ENCODE data around the gene SHFL. TPM values are rescaled to one million over a fixed set of nuclear protein-coding genes. Genes with fewer than 3 reads are reported as not detected.

Gene SHFL
- total RNA-seq, 4 donors from 2014 or later = 8.6 to 36.7 (median 25.6) TPM

DNA sequence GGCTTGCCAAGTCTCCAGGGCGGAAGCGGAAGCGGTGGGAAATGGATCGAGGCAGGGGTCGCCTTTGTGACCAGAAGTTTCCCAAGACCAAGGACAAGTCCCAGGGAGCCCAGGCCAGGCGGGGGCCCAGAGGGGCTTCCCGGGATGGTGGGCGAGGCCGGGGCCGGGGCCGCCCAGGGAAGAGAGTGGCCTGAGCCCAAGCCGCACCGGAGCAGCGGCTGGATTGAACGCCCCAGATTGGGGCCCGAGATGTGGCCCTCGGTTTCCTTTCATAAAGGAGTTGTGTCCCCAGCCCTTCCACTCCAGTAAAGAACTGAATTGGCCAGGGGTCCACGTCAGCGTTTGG lies 24.8 kb downstream of the SHFL start:
- TF ChIP-seq, protein P1, sequence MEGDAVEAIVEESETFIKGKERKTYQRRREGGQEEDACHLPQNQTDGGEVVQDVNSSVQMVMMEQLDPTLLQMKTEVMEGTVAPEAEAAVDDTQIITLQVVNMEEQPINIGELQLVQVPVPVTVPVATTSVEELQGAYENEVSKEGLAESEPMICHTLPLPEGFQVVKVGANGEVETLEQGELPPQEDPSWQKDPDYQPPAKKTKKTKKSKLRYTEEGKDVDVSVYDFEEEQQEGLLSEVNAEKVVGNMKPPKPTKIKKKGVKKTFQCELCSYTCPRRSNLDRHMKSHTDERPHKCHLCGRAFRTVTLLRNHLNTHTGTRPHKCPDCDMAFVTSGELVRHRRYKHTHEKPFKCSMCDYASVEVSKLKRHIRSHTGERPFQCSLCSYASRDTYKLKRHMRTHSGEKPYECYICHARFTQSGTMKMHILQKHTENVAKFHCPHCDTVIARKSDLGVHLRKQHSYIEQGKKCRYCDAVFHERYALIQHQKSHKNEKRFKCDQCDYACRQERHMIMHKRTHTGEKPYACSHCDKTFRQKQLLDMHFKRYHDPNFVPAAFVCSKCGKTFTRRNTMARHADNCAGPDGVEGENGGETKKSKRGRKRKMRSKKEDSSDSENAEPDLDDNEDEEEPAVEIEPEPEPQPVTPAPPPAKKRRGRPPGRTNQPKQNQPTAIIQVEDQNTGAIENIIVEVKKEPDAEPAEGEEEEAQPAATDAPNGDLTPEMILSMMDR (IDR thresholded peaks at IDR 0.05; ENCODE audit: low read depth) = no peak

DNA sequence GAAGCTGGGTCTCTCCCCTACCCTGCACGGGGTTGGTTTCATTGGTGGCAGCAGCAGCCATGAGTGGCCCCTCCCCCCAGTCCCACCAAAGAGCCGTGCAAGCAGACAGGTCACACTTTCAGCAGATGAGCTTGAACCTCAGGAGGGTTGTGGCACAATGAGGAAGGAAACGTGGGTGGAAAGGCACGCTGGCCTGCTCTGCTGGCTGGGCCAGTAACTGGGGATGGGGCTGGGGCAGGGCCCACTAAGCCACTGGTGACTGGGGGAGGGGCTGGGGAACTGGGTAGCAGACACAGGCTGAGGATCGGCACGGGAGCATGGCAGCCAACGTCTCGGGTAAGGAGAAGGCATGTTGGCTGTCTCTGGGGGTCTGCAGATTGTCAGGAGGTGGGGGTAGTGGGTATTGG lies 25.3 kb downstream of the SHFL start, which contains the start of gene P2RY11:
P2RY11 (plus strand) TSS at position 289 of the 407 bp plus-strand sequence; CDS start at position 318, 29 bp downstream.
- TF ChIP-seq, protein P1 (IDR thresholded peaks at IDR 0.05; ENCODE audit: low read depth) = no peak

DNA sequence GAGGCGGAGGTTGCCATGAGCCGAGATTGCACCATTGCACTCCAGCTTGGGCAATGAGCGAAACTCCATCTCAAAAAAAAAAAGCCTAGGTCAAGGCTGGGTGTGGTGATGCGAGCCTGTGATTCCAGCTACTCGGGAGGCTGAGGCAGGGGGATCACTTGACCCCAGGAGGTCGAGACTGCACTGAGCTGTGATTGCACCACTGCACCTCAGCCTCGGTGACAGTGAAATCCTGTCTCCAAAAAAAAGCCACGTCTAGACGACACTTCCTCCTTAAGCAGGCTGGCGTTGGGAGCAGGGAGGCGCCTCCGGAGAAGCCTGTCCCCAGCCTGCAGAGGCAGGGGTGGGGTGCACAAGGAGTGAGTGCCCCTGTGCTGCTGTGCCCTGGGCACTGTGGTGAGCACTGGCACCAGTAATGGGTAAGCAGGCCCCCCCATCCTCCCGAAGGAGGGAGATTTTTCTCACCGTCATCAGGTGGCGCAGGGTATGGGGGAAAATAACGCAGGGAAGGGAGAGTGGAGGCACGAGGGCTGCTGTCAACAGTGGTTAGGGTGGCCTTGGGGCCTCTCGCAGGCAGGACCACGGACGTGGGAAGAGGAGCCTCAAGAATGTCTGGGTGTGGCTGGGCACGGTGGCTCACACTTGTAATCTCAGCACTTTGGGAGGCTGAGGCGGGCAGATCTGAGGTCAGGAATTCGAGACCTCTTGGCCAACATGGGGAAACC lies 26.1 kb downstream of the SHFL start:
- TF ChIP-seq, protein P1 (IDR thresholded peaks at IDR 0.05; ENCODE audit: low read depth) = no peak

DNA sequence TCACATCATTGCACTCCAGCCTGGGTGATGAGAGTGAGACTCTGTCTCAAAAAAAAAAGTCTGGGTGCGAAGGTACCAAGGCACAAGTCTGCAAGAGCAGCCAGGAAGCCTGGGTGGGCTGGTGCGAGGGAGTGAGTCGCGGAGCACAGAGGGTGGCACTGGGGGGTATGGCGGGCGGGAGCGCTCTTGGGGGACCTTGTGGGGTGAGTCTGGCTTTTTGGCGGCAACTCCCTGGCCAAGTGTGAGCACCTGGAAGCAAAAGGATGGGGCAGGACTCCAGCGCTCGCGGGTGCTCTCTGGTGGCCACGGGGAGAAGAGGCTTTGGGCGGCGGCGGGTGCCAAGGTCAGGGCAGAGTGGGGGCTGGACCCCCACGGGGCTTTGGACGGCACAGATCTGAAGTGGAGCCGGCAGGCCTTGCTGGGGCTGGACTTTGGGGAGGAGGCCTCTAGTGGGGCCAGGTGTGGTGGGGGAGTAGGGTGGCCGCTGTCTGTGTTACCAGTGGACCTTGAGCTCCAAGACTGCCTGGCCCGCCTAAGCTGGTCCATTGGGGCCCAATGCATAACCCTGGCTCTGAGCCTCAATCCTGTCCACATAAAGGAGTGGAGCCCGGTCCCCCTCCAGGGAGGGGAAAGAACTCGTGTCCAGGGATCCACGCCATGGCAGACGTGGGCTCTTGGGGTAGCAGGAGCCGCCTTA lies 26.9 kb downstream of the SHFL start:
- TF ChIP-seq, protein P1 (IDR thresholded peaks at IDR 0.05; ENCODE audit: low read depth) = no peak

DNA sequence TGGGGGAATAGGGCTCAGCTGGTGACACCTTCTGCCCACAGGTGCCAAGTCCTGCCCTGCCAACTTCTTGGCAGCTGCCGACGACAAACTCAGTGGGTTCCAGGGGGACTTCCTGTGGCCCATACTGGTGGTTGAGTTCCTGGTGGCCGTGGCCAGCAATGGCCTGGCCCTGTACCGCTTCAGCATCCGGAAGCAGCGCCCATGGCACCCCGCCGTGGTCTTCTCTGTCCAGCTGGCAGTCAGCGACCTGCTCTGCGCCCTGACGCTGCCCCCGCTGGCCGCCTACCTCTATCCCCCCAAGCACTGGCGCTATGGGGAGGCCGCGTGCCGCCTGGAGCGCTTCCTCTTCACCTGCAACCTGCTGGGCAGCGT lies 27.5 kb downstream of the SHFL start:
- TF ChIP-seq, protein P1 (IDR thresholded peaks at IDR 0.05; ENCODE audit: low read depth) = no peak

DNA sequence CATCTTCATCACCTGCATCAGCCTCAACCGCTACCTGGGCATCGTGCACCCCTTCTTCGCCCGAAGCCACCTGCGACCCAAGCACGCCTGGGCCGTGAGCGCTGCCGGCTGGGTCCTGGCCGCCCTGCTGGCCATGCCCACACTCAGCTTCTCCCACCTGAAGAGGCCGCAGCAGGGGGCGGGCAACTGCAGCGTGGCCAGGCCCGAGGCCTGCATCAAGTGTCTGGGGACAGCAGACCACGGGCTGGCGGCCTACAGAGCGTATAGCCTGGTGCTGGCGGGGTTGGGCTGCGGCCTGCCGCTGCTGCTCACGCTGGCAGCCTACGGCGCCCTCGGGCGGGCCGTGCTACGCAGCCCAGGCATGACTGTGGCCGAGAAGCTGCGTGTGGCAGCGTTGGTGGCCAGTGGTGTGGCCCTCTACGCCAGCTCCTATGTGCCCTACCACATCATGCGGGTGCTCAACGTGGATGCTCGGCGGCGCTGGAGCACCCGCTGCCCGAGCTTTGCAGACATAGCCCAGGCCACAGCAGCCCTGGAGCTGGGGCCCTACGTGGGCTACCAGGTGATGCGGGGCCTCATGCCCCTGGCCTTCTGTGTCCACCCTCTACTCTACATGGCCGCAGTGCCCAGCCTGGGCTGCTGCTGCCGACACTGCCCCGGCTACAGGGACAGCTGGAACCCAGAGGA lies 28.0 kb downstream of the SHFL start:
- TF ChIP-seq, protein P1 (IDR thresholded peaks at IDR 0.05; ENCODE audit: low read depth) = no peak

Measured in subcutaneous adipose tissue (tissue), 4 donors.